GM04503 (cell line): Measurements from ENCODE around the gene TWNK.

Source experiments
- DNase-seq: peaks from one replicate; pipeline ENCODE4 v3.0.0-alpha.2; 2012; ENCODE audit warnings: low read depth

The TWNK gene

DNA sequence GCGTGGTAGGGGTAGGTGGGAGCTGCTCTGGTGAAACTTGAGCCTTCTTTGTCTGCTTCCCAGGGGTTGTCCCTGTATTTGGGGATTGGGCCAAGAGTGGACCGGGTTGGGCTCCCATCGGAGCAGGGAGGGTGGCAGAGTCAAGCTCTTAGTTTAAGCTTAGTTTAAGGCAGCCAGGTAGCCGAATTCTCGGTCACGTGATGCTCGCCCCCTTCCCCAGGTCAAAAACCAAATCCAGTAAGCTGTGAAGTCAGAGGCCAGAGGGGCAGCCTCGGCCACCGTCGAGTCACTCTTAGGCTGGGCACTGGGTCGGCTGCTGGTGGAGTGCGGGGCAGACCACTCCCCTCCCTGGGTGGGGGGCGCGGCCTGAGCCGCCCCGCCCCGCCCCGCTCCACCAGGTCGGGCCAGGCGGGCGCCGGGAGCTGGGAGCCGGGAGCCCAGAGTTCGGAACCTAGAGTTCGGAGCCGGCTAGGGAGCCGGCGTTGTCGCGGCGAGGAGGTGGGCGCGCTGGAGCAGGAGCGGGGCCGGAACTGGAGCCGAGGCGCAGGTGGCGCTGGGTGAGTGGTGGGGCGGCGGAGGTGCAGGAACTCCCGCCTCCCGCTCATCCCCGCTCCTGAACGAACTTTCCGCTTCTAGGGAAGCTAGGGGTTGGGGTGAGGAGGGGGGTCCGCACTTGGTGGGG lies 9.5 kb downstream of the TWNK start:
- no peak for DNase-seq

DNA sequence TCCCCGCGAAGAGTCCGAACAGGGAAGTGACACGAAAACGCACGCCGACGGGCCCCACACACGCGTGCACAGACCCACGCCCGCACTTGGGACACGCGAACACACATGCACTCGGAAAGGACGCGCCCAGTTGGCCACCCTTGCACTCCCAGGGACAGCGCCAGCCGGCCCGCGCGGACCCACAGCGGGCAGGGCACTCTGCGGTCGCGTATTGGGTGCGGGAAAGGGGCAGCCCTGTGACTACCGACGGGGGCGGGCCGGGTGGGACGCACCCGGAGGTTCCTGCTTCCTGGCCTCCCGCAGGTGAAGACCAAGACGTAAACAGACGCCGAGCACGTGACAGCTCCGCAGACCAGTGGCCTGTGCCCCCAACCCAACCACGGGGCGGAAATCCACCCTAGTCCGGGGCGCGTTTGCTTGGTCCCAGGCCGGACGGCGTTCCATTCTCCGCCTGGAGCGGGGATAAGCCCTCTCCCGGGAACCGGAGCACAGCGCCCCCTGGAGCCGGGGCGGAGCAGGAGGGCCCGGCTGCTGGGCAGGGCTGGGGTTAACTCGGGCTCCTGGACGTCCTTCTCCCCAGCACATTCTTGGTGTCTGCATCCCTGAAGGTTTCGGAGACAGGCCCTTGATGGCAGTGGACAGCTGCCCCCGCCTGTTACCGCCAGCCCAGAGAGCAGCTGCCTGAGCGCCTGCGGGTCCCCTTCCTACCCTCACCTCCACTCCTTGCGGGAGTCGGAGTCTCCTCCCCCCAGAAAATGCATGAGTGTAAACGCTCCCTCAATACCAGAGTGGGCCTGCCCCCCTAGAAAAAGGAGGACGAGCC lies 10.2 kb downstream of the TWNK start:
- no peak for DNase-seq

DNA sequence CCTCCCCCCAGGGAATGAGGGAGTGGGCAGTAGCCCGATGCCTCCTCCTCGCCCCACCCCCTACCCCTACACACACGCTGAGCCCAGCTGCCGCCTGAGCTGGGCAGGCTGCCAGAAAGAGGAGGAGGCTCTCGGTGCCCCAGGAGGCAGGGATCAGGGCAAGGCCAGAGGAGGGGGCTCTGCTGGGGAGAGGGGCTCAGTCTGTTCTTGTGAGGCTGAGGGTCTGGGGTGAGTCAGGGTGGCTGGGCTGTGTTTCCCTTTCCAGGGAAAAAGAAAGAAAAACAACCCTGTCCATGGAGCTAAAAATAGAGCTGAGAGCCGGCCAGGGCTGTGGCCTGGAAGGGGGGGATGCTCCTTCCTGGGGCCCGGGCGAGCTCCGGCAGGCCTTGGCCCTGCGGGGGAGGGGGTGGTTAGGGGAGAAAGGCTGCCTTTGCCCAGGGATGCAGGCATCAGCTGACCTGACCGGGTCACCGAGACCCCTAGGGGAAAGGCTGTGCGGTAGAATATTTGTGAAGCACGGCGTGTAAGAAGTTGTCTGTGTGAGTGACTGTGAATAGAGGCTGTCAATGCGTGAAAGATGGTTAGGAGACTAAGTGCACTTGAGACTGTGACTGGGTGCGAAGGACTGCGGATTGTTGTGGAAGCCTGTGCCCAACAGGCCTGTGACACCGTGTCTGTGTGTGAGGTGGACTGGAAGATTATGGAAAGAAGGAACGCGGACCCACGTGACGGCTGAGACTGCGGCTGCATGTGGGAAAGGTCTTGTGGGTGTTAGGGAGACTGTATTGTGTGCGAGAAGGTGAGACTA lies 11.0 kb downstream of the TWNK start:
- no peak for DNase-seq

DNA sequence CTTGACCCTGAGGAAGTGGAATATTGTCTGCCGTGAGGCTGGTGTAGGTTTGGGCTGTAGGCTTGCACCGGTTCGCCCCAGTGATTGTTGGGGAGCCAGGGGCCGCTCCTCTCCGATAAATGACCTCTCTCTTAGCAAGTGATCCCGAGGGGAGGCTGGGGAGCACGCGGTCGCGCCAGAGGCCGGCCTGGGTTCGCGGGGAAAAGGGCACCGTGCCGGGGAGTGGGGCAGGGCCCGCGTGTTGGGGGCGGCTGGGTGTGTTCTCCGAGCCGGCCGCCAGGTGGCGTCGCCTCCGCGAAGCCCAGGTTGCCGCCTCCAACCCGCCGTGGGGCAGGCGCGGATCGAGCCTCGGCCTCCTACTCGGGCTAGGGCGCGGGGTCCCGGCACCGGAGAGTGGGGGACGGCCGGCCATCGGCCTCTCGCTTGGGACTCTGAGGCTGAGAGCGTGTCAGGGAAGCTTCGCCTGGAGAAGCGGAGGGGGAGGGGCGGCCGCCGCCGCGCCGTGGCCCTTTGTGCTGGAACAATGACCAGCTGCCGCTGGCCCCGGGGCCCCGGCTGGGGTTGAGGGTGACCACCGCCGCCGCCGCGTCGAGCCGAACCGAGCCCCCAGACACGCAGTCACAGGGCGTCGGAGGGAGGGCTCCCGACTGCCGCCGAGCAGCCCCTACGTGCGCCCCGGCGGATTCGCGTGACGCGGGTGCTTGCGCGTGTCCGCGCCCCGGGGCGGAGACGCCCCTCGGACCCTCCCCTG lies 11.8 kb downstream of the TWNK start:
- no peak for DNase-seq

DNA sequence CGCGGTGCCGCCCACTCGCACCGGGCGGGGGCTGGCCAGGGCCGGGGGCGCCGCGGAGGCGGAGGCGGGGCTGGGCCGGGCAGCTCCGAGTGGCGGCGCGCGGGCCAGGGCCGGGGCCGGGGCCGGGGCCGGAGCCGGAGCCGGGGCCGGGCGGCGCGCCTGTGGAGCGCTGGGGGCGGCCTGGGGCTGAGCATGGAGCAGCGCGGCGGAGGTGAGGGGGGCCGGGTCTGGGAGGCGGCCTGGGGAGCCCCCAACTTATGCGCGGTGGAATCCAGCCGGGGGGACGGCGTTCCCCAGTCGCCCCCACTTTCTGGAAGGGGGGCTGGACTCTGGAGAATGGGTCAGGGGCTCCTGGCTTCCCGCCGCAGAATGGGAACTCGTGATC lies 12.4 kb downstream of the TWNK start, which contains the start of gene LZTS2:
Gene LZTS2, plus strand, starts transcription at position 67 of the 385 bp plus-strand sequence. CDS start 2,731 bp downstream, outside the sequence.
- no peak for DNase-seq

DNA sequence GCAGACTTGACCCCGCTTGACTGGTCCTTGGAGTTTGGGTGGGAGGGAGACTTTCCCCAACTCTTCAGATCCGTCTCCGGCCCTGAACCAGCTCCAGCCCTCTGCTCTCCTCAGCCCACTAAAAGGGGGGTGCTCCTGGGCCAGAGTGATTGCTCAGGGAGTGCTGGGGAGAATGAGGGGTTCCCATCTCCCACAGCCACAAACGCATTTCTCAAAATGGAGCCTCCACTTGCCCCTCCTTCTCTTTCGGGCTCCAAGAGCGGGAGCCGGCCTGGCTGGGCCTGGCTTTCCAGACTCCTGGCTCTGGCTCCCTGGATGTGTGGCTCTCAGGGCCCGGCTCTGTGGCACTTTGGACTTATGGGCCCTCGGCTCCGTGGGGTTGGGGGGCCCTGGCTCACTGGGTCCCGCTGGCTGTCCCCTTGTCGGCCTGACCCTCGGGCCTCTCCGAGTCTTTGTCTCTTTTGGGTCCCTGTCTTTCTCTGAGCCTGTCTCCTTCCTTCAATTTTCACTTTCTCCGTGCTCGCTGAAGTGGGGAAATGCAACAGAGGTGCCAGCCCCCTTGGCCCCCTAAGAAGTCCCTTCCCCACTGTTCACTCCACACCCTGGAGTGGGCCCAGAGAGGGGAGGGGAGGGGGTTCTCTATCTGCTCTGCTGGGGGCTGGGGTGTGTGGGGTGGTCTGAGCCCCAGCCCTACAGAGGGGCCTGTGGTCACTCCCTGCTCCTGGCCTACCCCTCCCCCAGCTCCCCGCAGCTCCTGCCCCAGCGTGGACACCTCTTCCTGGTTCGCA lies 13.0 kb downstream of the TWNK start:
- no peak for DNase-seq

DNA sequence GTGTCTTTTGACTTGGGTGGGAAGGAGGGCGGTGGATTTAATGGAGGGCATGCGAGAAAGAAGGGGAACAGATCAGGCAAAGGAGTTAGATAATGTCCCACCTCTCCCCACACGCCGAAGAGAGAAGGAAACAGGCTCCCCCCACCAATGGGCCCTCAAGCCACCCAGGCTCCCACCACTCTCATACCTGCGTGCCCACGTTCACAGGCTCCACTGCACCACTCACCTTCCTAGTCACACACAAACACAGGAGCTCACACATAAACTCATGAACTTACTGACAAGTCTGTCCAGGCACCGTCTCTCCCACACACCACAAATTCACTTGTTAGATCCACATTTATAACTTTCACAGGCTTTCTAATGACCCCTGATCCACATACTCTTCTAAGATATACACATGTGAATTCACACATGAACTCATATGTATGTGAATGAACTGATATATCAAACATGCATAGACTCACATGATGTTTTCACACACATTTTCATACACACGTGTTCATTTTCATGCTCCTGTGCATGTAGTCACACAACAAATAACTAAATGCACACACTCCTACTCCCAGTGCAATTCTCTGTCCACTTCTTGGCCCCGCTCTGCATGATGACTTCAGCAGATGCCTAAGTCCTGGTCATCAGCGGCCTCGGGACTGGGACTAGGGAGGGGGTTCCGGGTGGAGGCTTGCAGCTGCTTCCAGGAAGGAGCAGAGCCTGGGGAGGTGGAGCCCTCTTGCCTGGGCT lies 13.7 kb downstream of the TWNK start:
- peak; percentile 81 for DNase-seq

DNA sequence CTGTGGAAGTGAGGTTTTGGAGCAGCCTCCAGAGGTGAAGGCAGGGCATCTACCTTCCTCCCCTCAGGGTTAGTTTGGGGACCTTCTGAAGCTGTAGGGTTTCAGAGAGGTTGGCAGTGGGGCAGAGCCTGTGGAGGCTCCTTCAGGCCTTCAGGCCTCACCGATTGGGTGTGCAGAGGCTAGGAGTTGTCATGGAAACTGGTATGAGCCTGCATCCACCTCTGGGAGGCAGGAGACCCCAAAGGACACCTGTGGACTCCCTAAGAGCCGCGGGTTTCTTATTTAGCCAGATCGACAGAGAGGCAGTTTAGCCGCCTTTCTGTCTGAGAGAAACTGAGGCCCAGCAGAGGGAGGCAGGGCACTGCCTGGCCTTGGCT lies 14.3 kb downstream of the TWNK start:
- DNase-seq: no peak

DNA sequence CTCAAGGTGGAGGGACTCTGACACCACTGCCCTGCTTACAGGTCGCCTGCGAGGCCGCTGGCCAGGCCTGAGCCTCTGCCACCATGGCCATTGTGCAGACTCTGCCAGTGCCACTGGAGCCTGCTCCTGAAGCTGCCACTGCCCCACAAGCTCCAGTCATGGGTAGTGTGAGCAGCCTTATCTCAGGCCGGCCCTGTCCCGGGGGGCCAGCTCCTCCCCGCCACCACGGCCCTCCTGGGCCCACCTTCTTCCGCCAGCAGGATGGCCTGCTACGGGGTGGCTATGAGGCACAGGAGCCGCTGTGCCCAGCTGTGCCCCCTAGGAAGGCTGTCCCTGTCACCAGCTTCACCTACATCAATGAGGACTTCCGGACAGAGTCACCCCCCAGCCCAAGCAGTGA lies 15.1 kb downstream of the TWNK start:
- DNase-seq: no peak

DNA sequence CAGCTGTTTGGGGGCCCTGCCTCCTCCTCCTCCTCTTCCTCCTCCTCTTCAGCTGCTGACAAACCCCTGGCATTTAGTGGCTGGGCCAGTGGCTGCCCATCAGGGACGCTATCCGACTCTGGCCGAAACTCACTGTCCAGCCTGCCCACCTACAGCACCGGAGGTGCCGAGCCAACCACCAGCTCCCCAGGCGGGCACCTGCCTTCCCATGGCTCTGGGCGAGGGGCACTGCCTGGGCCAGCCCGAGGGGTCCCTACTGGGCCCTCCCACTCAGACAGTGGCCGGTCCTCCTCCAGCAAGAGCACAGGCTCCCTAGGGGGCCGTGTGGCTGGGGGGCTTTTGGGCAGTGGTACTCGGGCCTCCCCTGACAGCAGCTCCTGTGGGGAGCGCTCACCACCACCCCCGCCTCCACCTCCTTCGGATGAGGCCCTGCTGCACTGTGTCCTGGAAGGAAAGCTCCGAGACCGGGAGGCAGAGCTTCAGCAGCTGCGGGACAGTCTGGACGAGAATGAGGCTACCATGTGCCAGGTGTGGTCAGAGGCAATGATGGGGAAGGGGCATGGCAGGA lies 16.4 kb downstream of the TWNK start:
- DNase-seq: no peak

DNA sequence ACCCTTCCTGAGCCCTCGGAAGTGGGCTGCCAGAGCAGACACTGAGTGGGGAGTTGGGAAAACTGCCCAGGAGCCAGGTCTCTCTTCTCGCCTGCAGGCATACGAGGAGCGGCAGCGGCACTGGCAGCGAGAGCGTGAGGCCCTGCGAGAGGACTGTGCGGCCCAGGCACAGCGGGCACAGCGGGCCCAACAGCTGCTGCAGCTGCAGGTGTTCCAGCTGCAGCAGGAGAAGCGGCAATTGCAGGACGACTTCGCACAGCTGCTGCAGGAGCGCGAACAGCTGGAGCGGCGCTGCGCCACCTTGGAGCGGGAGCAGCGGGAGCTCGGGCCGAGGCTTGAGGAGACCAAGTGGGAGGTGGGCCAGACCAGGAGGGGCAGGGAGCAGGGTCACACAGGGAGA lies 18.0 kb downstream of the TWNK start:
- DNase-seq: no peak

DNA sequence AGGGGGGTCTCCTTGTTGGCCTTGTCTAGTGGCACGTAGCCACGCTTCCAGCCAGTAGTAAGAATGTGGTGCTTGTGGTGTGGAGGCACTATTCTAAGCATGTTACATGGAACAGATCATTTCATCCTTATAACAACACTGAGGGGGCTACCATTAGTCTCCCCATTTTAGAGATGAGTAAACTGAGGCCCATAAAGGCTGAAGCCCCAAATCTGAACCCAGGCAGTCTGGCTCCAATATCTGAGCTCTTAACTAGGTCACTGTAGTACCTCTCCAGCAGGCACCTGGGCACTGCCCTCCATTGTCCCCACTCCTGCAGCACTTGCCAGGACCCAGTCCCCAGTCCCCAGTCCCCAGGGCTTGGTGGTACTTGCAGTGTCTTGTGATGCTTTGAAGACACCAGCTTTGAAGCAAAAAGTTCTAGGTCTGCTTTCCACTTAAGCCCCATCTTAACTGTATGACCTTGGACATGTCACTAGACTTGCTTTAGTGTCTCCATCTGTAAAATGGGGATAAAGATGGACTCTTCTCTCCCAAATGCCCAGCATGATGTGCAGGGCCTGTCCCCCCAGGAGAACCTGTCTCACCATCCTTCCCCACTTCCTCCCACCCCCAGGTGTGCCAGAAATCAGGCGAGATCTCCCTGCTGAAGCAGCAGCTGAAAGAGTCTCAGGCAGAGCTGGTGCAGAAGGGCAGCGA lies 18.7 kb downstream of the TWNK start:
- no peak for DNase-seq

DNA sequence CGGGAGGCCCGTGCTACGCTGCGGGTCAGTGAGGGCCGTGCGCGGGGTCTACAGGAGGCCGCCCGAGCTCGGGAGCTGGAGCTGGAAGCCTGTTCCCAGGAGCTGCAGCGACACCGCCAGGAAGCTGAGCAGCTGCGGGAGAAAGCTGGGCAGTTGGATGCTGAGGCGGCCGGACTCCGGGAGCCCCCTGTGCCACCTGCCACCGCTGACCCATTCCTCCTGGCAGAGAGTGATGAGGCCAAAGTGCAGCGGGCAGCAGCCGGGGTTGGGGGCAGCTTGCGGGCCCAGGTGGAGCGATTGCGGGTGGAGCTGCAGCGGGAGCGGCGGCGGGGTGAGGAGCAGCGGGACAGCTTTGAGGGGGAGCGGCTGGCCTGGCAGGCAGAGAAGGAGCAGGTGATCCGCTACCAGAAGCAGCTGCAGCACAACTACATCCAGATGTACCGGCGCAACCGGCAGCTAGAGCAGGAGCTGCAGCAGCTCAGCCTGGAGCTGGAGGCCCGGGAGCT lies 19.3 kb downstream of the TWNK start:
- DNase-seq: no peak

DNA sequence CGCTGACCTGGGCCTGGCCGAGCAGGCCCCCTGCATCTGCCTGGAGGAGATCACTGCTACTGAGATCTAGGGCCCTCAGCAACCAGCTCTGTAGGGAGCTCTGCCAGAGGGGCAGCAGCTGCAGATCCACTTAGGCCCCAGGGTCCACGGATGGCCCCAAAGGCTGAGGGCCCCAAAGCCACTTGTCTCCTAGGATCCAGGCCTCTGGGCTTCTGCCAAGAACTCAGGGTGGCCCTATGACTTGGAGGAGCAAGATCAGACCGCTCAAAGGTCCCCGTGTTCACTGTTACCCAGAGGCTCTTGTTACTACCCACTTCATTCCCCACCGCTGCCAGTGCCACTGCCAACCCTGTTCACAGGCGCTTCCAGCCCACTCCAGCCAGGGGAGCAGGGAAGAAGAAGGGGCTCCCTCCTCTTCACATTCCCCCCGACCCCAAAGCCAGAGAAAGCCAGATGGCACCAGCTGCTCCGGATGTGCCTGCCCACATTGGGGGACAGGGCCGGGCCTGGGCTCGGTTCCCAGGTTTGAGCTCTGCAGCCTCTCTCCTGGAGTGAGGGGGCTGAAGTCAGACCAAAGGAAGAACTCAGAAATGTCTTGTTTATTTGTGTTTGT lies 19.9 kb downstream of the TWNK start:
- DNase-seq: no peak

DNA sequence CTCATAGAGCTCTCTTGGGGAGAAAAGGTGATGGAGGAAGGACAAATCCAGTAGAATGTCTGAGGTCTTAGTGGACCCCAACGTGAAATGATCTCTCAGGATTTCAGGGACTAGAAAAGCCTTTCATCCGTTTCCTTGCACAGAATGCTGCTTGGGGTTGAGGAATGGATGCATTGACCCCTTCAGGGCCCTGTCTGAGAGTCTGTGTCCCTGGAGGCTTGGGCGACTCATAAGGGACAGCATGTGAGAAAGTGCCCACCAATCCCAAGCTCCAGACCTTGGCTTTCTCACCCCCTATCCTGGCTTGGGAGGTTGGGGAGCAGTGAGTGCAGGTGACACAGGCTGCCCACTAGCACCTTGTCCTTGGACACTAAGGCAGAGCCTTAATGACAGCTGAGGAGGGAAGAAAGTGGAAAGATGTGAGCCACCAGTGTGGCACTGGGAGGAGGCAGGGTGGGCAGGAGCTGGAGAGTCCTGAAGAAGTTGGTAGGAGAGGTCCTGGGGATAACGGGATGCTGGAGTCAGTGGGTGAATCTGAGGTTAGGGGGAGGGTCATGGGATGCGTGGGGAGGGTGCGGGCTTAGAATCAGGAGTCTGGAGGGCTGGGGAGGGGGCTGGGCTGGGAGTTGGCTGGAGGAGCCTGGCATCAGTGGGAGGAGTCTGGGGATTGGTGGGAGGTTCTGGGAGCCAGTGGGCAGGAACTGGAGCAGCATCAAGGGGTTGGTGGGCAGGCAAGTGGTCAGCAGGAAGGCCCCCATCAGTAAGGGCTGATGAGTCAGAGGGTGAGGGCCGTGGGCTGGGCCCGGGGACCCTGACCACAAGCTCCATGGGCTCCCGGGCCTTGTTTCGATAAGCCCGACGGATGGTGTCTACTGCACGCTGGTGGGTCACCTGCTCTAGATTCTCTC lies 20.8 kb downstream of the TWNK start:
- no peak for DNase-seq

DNA sequence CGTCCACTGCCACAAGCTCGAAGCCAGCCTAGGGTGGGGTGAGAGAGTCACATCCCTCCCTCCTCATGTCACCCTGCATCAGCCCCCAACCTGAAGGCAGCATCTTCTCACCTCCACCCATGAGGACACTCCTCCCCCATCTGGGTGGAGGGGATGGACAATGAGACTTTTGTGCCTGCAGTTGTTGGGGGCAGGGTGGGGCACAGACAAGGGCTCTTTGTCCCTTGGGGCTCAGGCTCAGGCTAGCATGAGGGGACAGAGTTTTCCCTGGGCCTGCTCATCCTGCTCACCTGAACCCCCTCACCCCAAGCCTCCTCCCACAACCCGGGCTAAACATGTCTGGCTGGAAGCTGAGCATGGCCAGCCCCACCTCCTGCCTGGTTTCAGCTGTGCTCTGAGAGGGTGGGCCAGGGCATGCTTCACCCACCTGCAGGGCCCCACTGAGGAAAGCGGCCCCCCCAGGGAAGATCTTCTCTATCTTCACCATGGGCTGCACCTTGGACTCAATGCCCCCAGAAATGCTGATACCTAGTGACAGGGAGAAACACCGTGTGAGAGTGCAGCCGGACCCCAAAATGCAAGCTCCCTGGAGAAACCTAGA lies 21.6 kb downstream of the TWNK start:
- no peak for DNase-seq

DNA sequence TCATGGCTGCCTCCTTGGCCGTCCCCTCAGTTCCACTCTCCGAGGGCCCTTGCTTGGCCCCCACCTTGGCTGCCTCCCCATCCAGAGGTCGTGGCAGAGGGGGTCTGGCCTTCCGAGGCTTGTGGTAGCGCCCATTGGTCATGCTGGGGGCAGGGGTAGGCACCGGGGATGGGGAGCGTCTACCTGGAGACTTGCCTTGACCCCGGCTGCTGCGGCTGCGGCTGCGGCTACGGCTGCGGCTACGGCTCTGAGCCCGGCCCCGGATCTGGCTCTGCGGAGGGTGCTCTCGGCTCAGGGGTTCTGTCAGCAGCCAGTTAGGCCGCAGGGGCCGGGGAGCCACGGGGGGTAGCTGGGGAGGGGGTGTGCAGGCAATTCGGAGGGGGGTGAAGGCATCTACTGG lies 23.0 kb downstream of the TWNK start:
- no peak for DNase-seq
